NT2/D1 (cell line): ENCODE data around the gene SDS.
A peak's percentile ranks its signal among the peaks of the same experiment; 100 is the strongest.

Source experiments
- DNase-seq: peaks from one replicate; pipeline ENCODE4 v3.0.0-alpha.2; 2011; ENCODE audit warnings: low read depth, low spot score
- H3K27me3 ChIP-seq: 2 replicates; pipeline ENCODE4 v1.6.0; 2011; ENCODE audit warnings: mild to moderate bottlenecking; ENCODE audit not compliant: insufficient read length, insufficient read depth
- H3K36me3 ChIP-seq: 2 replicates; pipeline ENCODE4 v1.6.1; 2011; ENCODE audit warnings: mild to moderate bottlenecking, low read length, mixed read lengths; ENCODE audit not compliant: insufficient read depth, insufficient read length
- H3K4me1 ChIP-seq: 2 replicates; pipeline ENCODE4 v1.5.1; 2011; ENCODE audit not compliant: insufficient read depth, insufficient read length
- H3K4me3 ChIP-seq: 2 replicates; pipeline ENCODE4 v1.5.1; 2011; ENCODE audit warnings: low read depth; ENCODE audit not compliant: insufficient read length
- H3K9ac ChIP-seq: 2 replicates; pipeline ENCODE4 v1.6.0; 2011; ENCODE audit warnings: low read depth; ENCODE audit not compliant: insufficient read length
- H3K9me3 ChIP-seq: 2 replicates; pipeline ENCODE4 v1.5.1; 2011; ENCODE audit warnings: mild to moderate bottlenecking, low read length; ENCODE audit not compliant: insufficient read depth
- SUZ12 ChIP-seq: IDR thresholded peaks from 2 replicates; pipeline ENCODE4 v1.6.1; 2011; ENCODE audit not compliant: insufficient read length, insufficient read depth; ENCODE audit errors: extremely low read depth
- YY1 ChIP-seq: IDR thresholded peaks from 2 replicates; pipeline ENCODE4 v1.6.1; 2011; ENCODE audit not compliant: insufficient read length, insufficient read depth
- ZNF274 ChIP-seq: IDR thresholded peaks from 2 replicates; pipeline ENCODE4 v1.6.1; 2011; ENCODE audit warnings: mild to moderate bottlenecking, low read depth, low read length

Gene SDS

GRCh38 chr12:113382206-113382605 is 21.5 kb downstream of the SDS start:
- H3K9ac ChIP-seq: no peak overlapping the region
- H3K27me3 ChIP-seq: no peaks in the 10 kb centered on the region
- DNase-seq: no peak
- TF ChIP-seq ZNF274 (no peak), SUZ12 (no peak), YY1 (no peak)
- no peaks in the 10 kb centered on the region for H3K9me3 ChIP-seq
- no peak overlapping the region for H3K4me3 ChIP-seq
- H3K4me1 ChIP-seq: peaks cover 13% of the 10 kb centered on the region
- peaks cover 41% of the 10 kb centered on the region for H3K36me3 ChIP-seq

GRCh38 chr12:113381220-113381619 is 22.5 kb downstream of the SDS start:
- peaks cover 40% of the 10 kb centered on the region for H3K36me3 ChIP-seq
- H3K4me1 ChIP-seq: peaks cover 13% of the 10 kb centered on the region
- H3K4me3 ChIP-seq: no peak overlapping the region
- DNase-seq: no peak
- H3K9ac ChIP-seq: peak overlapping the region; percentile 18
- TF ChIP-seq YY1: no peak
- no peak for TF ChIP-seq ZNF274
- TF ChIP-seq SUZ12: no peak
- H3K27me3 ChIP-seq: no peaks in the 10 kb centered on the region
- H3K9me3 ChIP-seq: no peaks in the 10 kb centered on the region

DNA sequence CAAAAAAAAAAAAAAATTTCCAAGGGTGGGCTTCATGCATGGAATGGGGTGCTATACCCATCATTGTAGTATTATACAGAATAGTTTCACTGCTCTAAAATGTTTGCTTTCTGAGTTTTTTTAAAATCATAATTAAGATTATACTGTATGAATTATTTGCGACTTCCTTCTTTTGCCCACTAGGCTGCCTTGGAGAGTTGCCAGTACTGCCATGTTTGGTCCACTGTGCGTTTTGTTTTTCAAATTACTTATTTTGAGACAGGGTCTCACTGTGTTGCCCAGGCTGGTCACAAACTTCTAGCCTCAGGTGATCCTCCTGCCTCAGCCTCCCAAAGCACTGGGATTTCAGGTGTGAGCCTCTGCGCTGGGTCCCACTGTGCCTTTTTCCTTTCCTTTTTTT is 25.4 kb downstream of the SDS start:
- Histone ChIP-seq H3K4me1 (peaks cover 13% of the 10 kb centered on the region), H3K36me3 (peaks cover 33% of the 10 kb centered on the region), H3K9ac (no peak overlapping the region), H3K27me3 (no peaks in the 10 kb centered on the region), H3K9me3 (no peaks in the 10 kb centered on the region), H3K4me3 (no peak overlapping the region)
- no peak for TF ChIP-seq YY1
- no peak for DNase-seq

GRCh38 chr12:113374823-113375428 is 28.8 kb downstream of the SDS start:
- no peak for DNase-seq

DNA sequence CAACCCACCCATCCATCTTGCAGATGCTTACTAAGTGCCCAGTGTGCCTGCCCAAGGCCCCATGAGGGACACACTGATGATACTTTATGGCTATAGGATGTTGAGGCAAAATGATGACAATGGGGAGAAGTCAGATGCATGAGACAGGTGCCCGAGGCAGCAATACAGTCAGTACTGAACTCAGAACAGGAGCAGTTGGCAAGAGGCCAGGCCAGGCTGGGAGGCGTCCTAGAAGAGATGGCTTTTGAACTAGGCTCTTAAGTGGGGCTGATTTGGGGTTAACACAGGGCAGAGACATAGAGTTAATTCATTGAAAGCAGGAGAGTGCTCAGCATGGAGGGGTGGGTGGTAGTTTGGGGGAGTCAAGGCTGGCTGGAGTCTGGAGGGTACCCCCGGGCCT is 29.7 kb downstream of the SDS start:
- DNase-seq: no peak

More at GRCh38 chr12:113374823-113375428, 28.8 kb downstream of the SDS start:
- H3K36me3 ChIP-seq: peaks cover 42% of the 10 kb centered on the region
- H3K9ac ChIP-seq: no peak overlapping the region
- no peak overlapping the region for H3K4me3 ChIP-seq
- no peaks in the 10 kb centered on the region for H3K9me3 ChIP-seq
- no peak for TF ChIP-seq SUZ12
- no peak for TF ChIP-seq ZNF274
- TF ChIP-seq YY1: no peak
- no peaks in the 10 kb centered on the region for H3K4me1 ChIP-seq
- H3K27me3 ChIP-seq: no peaks in the 10 kb centered on the region

GRCh38 chr12:113373440-113373839 is 30.2 kb downstream of the SDS start:
- H3K9me3 ChIP-seq: no peaks in the 10 kb centered on the region
- TF ChIP-seq SUZ12 (no peak), ZNF274 (no peak), YY1 (no peak)
- H3K36me3 ChIP-seq: peaks cover 47% of the 10 kb centered on the region
- H3K4me1 ChIP-seq: no peaks in the 10 kb centered on the region
- no peak overlapping the region for H3K4me3 ChIP-seq
- no peaks in the 10 kb centered on the region for H3K27me3 ChIP-seq
- H3K9ac ChIP-seq: no peak overlapping the region
- no peak for DNase-seq

More for the DNA sequence above, 29.7 kb downstream of the SDS start:
- peaks cover 43% of the 10 kb centered on the region for H3K36me3 ChIP-seq
- TF ChIP-seq SUZ12: no peak
- no peak for TF ChIP-seq YY1
- no peak for TF ChIP-seq ZNF274
- H3K4me1 ChIP-seq: no peaks in the 10 kb centered on the region
- no peak overlapping the region for H3K4me3 ChIP-seq
- H3K27me3 ChIP-seq: no peaks in the 10 kb centered on the region
- no peaks in the 10 kb centered on the region for H3K9me3 ChIP-seq
- no peak overlapping the region for H3K9ac ChIP-seq

DNA sequence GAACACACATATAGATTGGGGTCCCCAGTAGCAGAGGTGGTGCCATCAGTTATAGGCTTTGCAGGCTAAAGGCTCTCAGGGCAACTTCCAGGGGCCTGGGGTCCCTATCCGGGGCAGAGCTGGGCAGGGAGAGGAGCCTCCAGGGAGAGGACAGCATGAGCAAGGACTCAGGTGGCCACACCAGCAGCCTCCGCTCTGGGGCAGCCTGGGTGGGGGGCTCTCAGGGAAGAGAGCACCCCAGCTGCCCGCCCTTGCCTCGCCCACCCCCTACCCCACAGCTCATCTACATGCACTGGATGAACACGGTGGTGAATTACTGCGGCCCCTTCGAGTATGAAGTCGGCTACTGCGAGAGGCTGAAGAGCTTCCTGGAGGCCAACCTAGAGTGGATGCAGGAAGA is 31.3 kb downstream of the SDS start:
- TF ChIP-seq ZNF274: no peak
- TF ChIP-seq SUZ12: no peak
- no peak for TF ChIP-seq YY1
- Histone ChIP-seq H3K36me3 (peaks cover 52% of the 10 kb centered on the region), H3K27me3 (no peaks in the 10 kb centered on the region), H3K4me3 (no peak overlapping the region), H3K4me1 (no peaks in the 10 kb centered on the region), H3K9me3 (no peaks in the 10 kb centered on the region), H3K9ac (no peak overlapping the region)
- DNase-seq: no peak

GRCh38 chr12:113371808-113372207 is 31.9 kb downstream of the SDS start:
- no peaks in the 10 kb centered on the region for H3K4me1 ChIP-seq
- H3K9ac ChIP-seq: no peak overlapping the region
- TF ChIP-seq SUZ12 (no peak), ZNF274 (no peak), YY1 (no peak)
- no peaks in the 10 kb centered on the region for H3K27me3 ChIP-seq
- peaks cover 46% of the 10 kb centered on the region for H3K36me3 ChIP-seq
- no peak overlapping the region for H3K4me3 ChIP-seq
- no peak for DNase-seq
- H3K9me3 ChIP-seq: no peaks in the 10 kb centered on the region
